Spleen (tissue), 11 donors: ENCODE measurements around the gene GDPGP1. TPM values are rescaled to one million over a fixed set of nuclear protein-coding genes. Genes with fewer than 3 reads are reported as not detected.

Experiments used
- DNase-seq: peaks from one replicate; pipeline ENCODE4 v3.0.0-alpha.2; 2020
- H3K27ac ChIP-seq, 8 donors: fragments of 200-600 bp; sonication (generic) in 7 of 8; 1 replicate in 4 of 8; 2 replicates in 4 of 8; pipeline versions ENCODE4 v1.5.0 to v1.8.0; 2016 to 2021; ENCODE audit warnings: inconsistent platforms in 4 of 8, mild to moderate bottlenecking in 4 of 8, moderate library complexity in 1 of 8
- H3K27me3 ChIP-seq, 7 donors: fragments of 200-600 bp; sonication (generic) in 6 of 7; replicated peaks in 1 of 7; 1 replicate in 4 of 7; 2 replicates in 3 of 7; pipeline versions ENCODE4 v1.5.0 to v1.8.0; 2016 to 2021; ENCODE audit warnings: inconsistent platforms in 3 of 7, mild to moderate bottlenecking in 1 of 7
- H3K36me3 ChIP-seq, 6 donors: fragments of 200-600 bp; sonication (generic) in 5 of 6; 1 replicate in 4 of 6; 2 replicates in 2 of 6; pipeline versions ENCODE4 v1.5.0 to v1.8.0; 2016 to 2021; ENCODE audit warnings: inconsistent platforms in 2 of 6
- H3K4me1 ChIP-seq, 6 donors: fragments of 200-600 bp; sonication (generic) in 5 of 6; 1 replicate in 3 of 6; 2 replicates in 3 of 6; pipeline versions ENCODE4 v1.5.0 to v1.8.0; 2016 to 2021; ENCODE audit warnings: inconsistent platforms in 3 of 6
- H3K4me3 ChIP-seq, 8 donors: fragments of 200-600 bp; sonication (generic) in 7 of 8; 1 replicate in 4 of 8; 2 replicates in 4 of 8; pipeline versions ENCODE4 v1.5.0 to v1.8.0; 2016 to 2021; ENCODE audit warnings: inconsistent platforms in 4 of 8, mild to moderate bottlenecking in 4 of 8, moderate library complexity in 2 of 8
- H3K9me3 ChIP-seq, 8 donors: fragments of 200-600 bp; sonication (generic) in 7 of 8; 1 replicate in 4 of 8; 2 replicates in 4 of 8; pipeline versions ENCODE4 v1.5.0 to v1.8.0; 2016 to 2021; ENCODE audit warnings: inconsistent platforms in 4 of 8
- POLR2A ChIP-seq, 3 donors: fragments of 450-650 bp; IDR thresholded peaks; one replicate each; pipeline ENCODE4 v1.5.1; 2017; ENCODE audit warnings: antibody characterized with exemption in 3 of 3, mild to moderate bottlenecking in 1 of 3
- POLR2AphosphoS5 ChIP-seq, 3 donors: sonication (generic); formaldehyde crosslinking; IDR thresholded peaks; one replicate each; pipeline ENCODE4 v1.5.1; 2017; ENCODE audit warnings: antibody characterized with exemption in 3 of 3
- WGBS, 5 donors: extraction: QIAGEN DNeasy Blood & Tissue Kit in 3 of 5; methylation state at CpG; one replicate each; pipeline versions ENCODE4 v1.1.5 to v1.1.7; 2013 to 2018; 5-methylcytosine and 5-hydroxymethylcytosine counted together
- intact Hi-C: fragments of 100-400 bp; cut with DNase I; formaldehyde crosslinking; loops from one replicate; pipeline ENCODE4 v1.15.0; 2023; ENCODE audit warnings: low total_unique reads
- polyA plus RNA-seq, 3 donors: library from polyadenylated mRNA; stranded (reverse); fragments of 200-250 nt; gene quantifications; one replicate each; pipeline ENCODE4 v1.2.1, GENCODE V29; 2013
- total RNA-seq, 7 donors: library from RNA; depleted of rRNA in 3 of 7; stranded (reverse); fragments of >200 nt in 3 of 7; fragmentation: NEBNext Ultra II Directional in 4 of 7; extraction: Animal tissue kit (Norgen Biotek cat#: 25700) in 4 of 7; gene quantifications; one replicate each; pipeline versions ENCODE4 v1.1.0 to v1.2.1, GENCODE V29; 2016 to 2021
- TF ChIP-seq, protein P1 (sequence below), 11 experiments: fragments of 200-600 bp in 7 of 11; fragments of 450-650 bp in 4 of 11; sonication (generic) in 4 of 11; IDR thresholded peaks in 8 of 11; conservative IDR thresholded peaks in 3 of 11; 1 replicate in 7 of 11; 2 replicates in 4 of 11; pipeline versions ENCODE4 v1.4.0 to v1.8.0; 2016 to 2021; ENCODE audit warnings: antibody characterized with exemption in 11 of 11, inconsistent platforms in 4 of 11, mild to moderate bottlenecking in 1 of 11
- donor health status: healthy with polysubstance abuse.
- donor health status: DM: no; HTN: no; CAD: no; lungs with moderate emphysema.
- donor health status: DM: no; HTN: no; CAD: no.
- donor health status: Bipolar disorder and iron deficiency.
- donor health status: healthy.
- donor health status: DM: no; HTN: no; CAD: no.
- donor health status: DM: yes; HTN: yes; CAD: no.

Gene GDPGP1
- total and polyA plus RNA-seq, 10 donors = 1.9 to 13.4 (median 9.6) TPM

DNA sequence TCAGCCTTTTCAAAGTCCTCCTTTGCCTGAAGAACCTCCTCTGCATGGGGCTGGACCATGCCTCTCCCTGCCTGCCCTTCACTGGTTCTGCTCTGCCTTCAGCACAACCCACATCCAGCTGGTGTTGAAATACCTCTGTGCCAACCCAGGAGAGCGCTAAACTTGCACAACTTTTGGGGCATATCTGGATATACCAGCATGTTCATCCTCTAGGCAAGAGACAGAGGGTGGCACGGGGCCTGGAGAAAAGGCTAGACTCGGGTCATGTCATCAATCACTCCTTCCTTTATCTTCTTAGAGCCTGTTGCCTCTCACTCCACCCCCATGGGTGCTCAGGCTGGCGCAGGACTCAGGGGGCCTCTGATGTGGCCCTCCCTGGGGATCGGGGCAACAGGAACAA, 28.1 kb upstream of the GDPGP1 start:
- Histone ChIP-seq H3K4me3 (no peak overlapping the region), H3K27ac (peak overlapping the region in 4 of 8 donors; percentile 20 to 94 (median 65)), H3K4me1 (peaks cover 39 to 97% (median 85%) of the 10 kb centered on the region in 6 donors), H3K9me3 (no peaks in the 10 kb centered on the region), H3K36me3 (peaks cover 0 to 77% (median 8%) of the 10 kb centered on the region in 6 donors), H3K27me3 (no peaks in the 10 kb centered on the region)
- TF ChIP-seq POLR2AphosphoS5 (IDR thresholded peaks at IDR 0.05) = no peak
- no peak for TF ChIP-seq POLR2A (IDR thresholded peaks at IDR 0.05)
- TF ChIP-seq, protein P1, sequence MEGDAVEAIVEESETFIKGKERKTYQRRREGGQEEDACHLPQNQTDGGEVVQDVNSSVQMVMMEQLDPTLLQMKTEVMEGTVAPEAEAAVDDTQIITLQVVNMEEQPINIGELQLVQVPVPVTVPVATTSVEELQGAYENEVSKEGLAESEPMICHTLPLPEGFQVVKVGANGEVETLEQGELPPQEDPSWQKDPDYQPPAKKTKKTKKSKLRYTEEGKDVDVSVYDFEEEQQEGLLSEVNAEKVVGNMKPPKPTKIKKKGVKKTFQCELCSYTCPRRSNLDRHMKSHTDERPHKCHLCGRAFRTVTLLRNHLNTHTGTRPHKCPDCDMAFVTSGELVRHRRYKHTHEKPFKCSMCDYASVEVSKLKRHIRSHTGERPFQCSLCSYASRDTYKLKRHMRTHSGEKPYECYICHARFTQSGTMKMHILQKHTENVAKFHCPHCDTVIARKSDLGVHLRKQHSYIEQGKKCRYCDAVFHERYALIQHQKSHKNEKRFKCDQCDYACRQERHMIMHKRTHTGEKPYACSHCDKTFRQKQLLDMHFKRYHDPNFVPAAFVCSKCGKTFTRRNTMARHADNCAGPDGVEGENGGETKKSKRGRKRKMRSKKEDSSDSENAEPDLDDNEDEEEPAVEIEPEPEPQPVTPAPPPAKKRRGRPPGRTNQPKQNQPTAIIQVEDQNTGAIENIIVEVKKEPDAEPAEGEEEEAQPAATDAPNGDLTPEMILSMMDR (IDR thresholded peaks at IDR 0.05 in 8 of 11, conservative IDR thresholded peaks at IDR 0.05 in 3 of 11) = no peak
- WGBS, 5 donors = 51 to 73% (median 62%) methylated on average over 5 of the region's 5 CpGs
- intact Hi-C loops = no loop called here
- DNase-seq = no peak

DNA sequence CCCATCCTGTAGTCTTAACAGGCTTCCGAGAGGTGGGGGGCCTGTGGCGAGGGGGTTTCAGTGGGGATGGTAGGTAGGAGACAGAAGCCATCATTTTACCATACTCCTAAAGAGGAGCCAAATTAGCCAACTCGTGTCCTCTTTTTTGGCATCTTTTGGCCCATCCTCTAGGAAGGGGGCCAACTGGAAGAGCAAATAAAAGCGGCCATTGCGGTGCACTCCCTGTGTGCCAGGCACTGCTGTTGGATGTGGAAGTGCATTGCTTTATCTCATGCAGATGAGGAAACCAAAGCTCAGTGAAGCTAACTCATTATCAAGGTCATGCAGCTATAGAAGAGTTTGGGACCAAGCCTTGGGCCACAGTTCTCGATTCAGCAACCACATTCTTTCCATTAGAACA, 26.8 kb upstream of the GDPGP1 start:
- H3K4me1 ChIP-seq = peaks cover 48 to 100% (median 89%) of the 10 kb centered on the region in 6 donors
- WGBS, 5 donors = 94 to 98% (median 95%) methylated on average over 6 of the region's 6 CpGs
- H3K9me3 ChIP-seq = no peaks in the 10 kb centered on the region
- no peak overlapping the region for H3K4me3 ChIP-seq
- intact Hi-C loops = no loop called here
- TF ChIP-seq POLR2A (IDR thresholded peaks at IDR 0.05) (no peak), POLR2AphosphoS5 (IDR thresholded peaks at IDR 0.05) (no peak)
- TF ChIP-seq, protein P1 (IDR thresholded peaks at IDR 0.05 in 8 of 11, conservative IDR thresholded peaks at IDR 0.05 in 3 of 11) = no peak
- no peak overlapping the region for H3K27ac ChIP-seq
- peak; percentile 27 for DNase-seq
- H3K36me3 ChIP-seq = peaks cover 0 to 81% (median 8%) of the 10 kb centered on the region in 6 donors
- H3K27me3 ChIP-seq = no peaks in the 10 kb centered on the region

DNA sequence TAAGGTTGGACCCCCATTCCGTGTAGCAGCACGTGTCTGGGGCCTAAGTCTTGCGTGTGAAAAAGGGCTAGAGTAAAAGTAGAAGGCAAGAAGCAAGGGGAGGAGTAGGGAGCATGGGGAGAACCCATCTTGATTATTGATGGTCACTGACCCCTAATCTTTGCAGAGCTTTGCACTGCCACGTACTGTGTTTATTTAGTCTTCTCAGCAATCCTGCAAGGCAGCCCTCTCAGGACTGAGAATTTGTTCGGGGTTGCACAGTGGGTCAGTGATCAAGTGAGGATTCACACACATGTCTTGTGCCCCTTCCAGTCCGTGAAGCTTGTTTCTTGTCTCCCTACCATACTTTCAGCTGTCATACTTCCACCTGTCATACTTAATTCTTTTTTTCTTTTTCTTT, 25.7 kb upstream of the GDPGP1 start:
- H3K36me3 ChIP-seq = peaks cover 0 to 85% (median 8%) of the 10 kb centered on the region in 6 donors
- intact Hi-C loops = no loop called here
- DNase-seq = no peak
- no peaks in the 10 kb centered on the region for H3K9me3 ChIP-seq
- H3K27me3 ChIP-seq = no peaks in the 10 kb centered on the region
- H3K4me3 ChIP-seq = no peak overlapping the region
- TF ChIP-seq POLR2A (IDR thresholded peaks at IDR 0.05) = no peak
- TF ChIP-seq POLR2AphosphoS5 (IDR thresholded peaks at IDR 0.05) = no peak
- TF ChIP-seq, protein P1 (IDR thresholded peaks at IDR 0.05 in 8 of 11, conservative IDR thresholded peaks at IDR 0.05 in 3 of 11) = no peak
- 93 to 98% (median 94%) methylated on average over 6 of the region's 6 CpGs for WGBS, 5 donors
- peaks cover 50 to 100% (median 89%) of the 10 kb centered on the region in 6 donors for H3K4me1 ChIP-seq
- no peak overlapping the region for H3K27ac ChIP-seq

DNA sequence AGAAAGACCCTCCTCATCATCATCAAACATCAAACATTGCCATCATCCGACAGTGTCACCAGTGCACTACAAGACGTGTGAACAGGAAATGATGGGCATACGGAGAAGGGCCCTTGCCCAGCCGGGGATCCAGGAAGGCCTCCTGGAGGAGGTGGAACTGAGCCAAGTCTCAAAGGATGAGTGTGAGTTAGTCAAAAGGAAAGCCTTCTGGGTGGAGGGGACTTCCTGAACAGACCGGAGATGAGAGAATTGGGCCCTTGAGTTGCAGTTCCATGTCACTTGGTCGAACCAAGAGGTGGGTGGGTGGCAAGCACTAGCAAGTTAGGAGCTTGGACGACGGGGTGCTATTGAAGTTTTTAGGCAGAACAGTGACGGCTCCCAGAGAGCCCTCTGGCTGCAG, 24.4 kb upstream of the GDPGP1 start:
- intact Hi-C loops = no loop called here
- Histone ChIP-seq H3K27me3 (no peaks in the 10 kb centered on the region), H3K36me3 (peaks cover 0 to 72% (median 8%) of the 10 kb centered on the region in 6 donors), H3K9me3 (no peaks in the 10 kb centered on the region), H3K4me3 (no peak overlapping the region), H3K27ac (peak overlapping the region in 3 of 8 donors; percentile 30 to 86 (median 75)), H3K4me1 (peaks cover 50 to 100% (median 89%) of the 10 kb centered on the region in 6 donors)
- 43 to 77% (median 49%) methylated on average over 9 of the region's 9 CpGs for WGBS, 5 donors
- no peak for TF ChIP-seq POLR2AphosphoS5 (IDR thresholded peaks at IDR 0.05)
- no peak for TF ChIP-seq POLR2A (IDR thresholded peaks at IDR 0.05)
- TF ChIP-seq, protein P1 (IDR thresholded peaks at IDR 0.05 in 8 of 11, conservative IDR thresholded peaks at IDR 0.05 in 3 of 11) = no peak
- no peak for DNase-seq
